ENCODE measurements around the gene ELFN1. TPM values are rescaled to one million over a fixed set of nuclear protein-coding genes. Genes with fewer than 3 reads are reported as not detected.

The ELFN1 gene
- polyA plus RNA-seq, 4 donors = 0.80 to 2.0 TPM; not detected in 2

DNA sequence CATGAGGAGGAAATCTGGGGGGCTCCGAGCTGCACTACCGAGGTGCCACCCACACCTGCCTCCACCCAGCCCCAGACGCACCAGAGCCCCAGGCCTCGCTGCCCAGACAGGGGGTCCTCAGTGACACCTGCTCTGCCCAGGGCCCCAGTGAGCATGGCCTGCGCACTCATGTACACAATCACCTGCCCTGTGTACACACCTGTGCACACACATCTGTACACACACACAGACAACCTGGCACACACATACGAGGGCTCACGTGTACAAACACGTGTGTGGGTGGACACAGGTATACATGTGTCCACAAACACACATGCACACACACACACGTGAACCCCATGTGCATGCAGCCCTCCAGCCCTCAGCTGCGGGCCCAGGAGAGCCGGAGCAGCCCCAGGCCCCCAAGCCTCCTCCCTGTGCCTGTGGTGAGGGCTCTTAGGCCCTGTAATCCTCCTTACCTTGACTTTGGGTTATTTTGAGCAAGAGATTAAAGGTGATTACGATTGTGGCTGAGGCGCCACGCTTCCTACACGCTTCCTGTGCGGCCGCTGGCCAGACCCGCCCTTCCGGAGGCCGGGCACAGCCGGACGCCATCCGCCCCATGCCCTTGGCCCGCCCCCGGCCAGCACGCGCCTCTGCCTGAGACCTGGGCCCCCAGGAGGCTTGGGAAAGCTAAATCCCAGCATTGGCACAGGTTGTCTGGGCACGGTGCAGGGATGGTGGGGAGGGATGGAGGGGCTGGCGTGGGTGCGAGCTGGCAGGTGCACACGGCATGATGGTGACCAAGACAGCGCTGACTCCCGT, 71.9 kb downstream of the ELFN1 start:
- no peaks in the 10 kb centered on the region for H3K9me3 ChIP-seq (ENCODE audit: control insufficient read depth in 2 of 2, insufficient read depth in 1 of 2, low read depth in 1 of 2, low read length in 1 of 2)
- H3K27ac ChIP-seq (ENCODE audit: low read depth in 1 of 3, low read length in 2 of 3) = no peak overlapping the region
- FAIRE-seq (no peak), DNase-seq (no peak)
- H3K27me3 ChIP-seq (ENCODE audit: control insufficient read depth in 3 of 3, insufficient read depth in 3 of 3, low read length in 3 of 3) = no peaks in the 10 kb centered on the region
- H3K36me3 ChIP-seq (ENCODE audit: control insufficient read depth in 3 of 3, insufficient read depth in 2 of 3, low read depth in 1 of 3, low read length in 3 of 3) = peaks cover 0 to 4% (median 0%) of the 10 kb centered on the region in 3 donors
- peak overlapping the region in 1 of 3 donors; percentile 17 for H3K4me3 ChIP-seq (ENCODE audit: low read depth in 1 of 3, low read length in 3 of 3)
- H3K4me1 ChIP-seq (ENCODE audit: control insufficient read depth in 3 of 3, insufficient read depth in 2 of 3, low read depth in 1 of 3, low read length in 2 of 3) = peaks cover 0 to 4% (median 0%) of the 10 kb centered on the region in 3 donors
- 45 to 66% (median 57%) methylated on average over 33 of the region's 33 CpGs for WGBS, 3 donors

DNA sequence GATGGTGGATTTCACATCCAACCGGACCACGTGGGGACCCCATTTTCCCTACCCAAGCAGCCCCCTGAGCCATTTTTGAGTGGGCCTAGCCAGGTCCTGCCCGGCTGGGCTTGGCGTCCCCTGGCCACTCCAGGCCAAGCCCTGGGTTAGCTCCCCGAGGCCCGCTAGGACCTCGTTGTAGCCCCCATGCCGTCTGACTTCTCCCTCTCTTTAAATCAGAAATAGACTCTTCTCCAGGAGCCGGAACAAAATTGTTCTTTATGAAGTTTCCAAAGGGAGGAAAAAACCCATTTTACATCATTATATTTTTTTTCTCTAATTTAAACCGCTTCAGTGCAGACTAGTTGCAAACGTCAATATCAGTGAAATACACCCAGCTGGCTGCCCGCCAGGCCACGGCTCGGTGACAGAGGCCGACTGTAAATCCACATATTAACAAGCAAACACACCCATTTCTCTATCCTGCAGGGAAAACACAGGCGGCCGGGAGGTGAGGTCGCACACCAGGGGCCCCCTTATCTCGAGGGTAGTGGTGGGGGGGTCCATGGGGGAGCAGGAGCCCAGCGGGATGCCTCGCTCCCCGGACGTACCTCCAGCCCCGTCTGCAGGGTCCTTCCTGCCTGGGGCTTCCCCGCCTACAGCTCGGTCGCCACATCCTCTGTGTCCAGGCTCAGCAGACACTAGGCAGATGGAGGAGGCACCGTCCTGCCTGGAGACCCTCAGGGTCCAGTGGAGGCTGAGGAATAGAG, 72.7 kb downstream of the ELFN1 start:
- Histone ChIP-seq H3K27me3 (ENCODE audit: control insufficient read depth in 3 of 3, insufficient read depth in 3 of 3, low read length in 3 of 3) (no peaks in the 10 kb centered on the region), H3K4me3 (ENCODE audit: low read depth in 1 of 3, low read length in 3 of 3) (no peak overlapping the region), H3K27ac (ENCODE audit: low read depth in 1 of 3, low read length in 2 of 3) (no peak overlapping the region), H3K4me1 (ENCODE audit: control insufficient read depth in 3 of 3, insufficient read depth in 2 of 3, low read depth in 1 of 3, low read length in 2 of 3) (peaks cover 0 to 4% (median 0%) of the 10 kb centered on the region in 3 donors), H3K9me3 (ENCODE audit: control insufficient read depth in 2 of 2, insufficient read depth in 1 of 2, low read depth in 1 of 2, low read length in 1 of 2) (no peaks in the 10 kb centered on the region), H3K36me3 (ENCODE audit: control insufficient read depth in 3 of 3, insufficient read depth in 2 of 3, low read depth in 1 of 3, low read length in 3 of 3) (peaks cover 0 to 4% (median 0%) of the 10 kb centered on the region in 3 donors)
- WGBS, 3 donors = 14 to 22% (median 14%) methylated on average over 27 to 28 of the region's 28 CpGs
- peak; percentile 49 to 71 for DNase-seq
- no peak for FAIRE-seq

DNA sequence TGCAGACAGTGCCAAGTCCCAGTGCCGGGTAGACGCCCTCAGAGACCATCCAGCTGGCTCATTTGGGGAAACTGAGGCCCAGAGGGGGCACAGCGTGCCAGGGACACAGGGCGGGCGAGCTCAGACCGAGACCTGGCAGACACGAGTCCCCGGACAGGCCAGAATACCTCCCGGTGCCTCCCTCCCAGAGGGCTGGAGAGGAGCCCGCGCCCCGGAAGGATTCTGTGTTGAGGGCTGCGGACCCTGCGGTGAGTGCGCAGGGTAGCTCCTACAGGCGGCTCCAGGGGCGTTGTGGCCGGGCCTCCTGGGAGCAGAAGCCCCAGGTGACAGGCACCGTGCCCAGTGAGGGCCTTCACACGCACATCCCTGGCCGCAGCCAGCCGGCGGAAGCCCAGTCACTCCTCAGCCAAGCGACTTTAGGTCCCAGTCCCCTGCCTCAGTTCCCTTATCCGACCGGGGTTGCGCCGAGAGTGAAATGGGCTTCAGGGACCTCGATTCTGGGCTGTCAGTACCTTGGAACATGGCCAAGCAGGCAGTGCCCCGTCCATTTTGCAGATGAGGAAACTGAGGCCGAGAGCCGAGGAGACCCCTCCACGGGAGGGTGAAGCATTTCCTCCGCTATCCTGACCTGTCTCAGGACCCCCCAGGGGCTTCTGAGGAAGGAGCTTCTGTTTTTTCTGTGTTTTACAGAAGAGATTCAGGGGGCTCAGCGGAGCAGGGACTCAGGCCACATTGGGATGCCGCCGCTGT, 73.6 kb downstream of the ELFN1 start:
- peaks cover 0 to 4% (median 0%) of the 10 kb centered on the region in 3 donors for H3K36me3 ChIP-seq (ENCODE audit: control insufficient read depth in 3 of 3, insufficient read depth in 2 of 3, low read depth in 1 of 3, low read length in 3 of 3)
- DNase-seq = no peak
- 76 to 89% (median 84%) methylated on average over 35 to 37 of the region's 37 CpGs for WGBS, 3 donors
- H3K4me3 ChIP-seq (ENCODE audit: low read depth in 1 of 3, low read length in 3 of 3) = no peak overlapping the region
- no peaks in the 10 kb centered on the region for H3K9me3 ChIP-seq (ENCODE audit: control insufficient read depth in 2 of 2, insufficient read depth in 1 of 2, low read depth in 1 of 2, low read length in 1 of 2)
- FAIRE-seq = no peak
- no peak overlapping the region for H3K27ac ChIP-seq (ENCODE audit: low read depth in 1 of 3, low read length in 2 of 3)
- H3K27me3 ChIP-seq (ENCODE audit: control insufficient read depth in 3 of 3, insufficient read depth in 3 of 3, low read length in 3 of 3) = no peaks in the 10 kb centered on the region
- H3K4me1 ChIP-seq (ENCODE audit: control insufficient read depth in 3 of 3, insufficient read depth in 2 of 3, low read depth in 1 of 3, low read length in 2 of 3) = peaks cover 0 to 4% (median 0%) of the 10 kb centered on the region in 3 donors

DNA sequence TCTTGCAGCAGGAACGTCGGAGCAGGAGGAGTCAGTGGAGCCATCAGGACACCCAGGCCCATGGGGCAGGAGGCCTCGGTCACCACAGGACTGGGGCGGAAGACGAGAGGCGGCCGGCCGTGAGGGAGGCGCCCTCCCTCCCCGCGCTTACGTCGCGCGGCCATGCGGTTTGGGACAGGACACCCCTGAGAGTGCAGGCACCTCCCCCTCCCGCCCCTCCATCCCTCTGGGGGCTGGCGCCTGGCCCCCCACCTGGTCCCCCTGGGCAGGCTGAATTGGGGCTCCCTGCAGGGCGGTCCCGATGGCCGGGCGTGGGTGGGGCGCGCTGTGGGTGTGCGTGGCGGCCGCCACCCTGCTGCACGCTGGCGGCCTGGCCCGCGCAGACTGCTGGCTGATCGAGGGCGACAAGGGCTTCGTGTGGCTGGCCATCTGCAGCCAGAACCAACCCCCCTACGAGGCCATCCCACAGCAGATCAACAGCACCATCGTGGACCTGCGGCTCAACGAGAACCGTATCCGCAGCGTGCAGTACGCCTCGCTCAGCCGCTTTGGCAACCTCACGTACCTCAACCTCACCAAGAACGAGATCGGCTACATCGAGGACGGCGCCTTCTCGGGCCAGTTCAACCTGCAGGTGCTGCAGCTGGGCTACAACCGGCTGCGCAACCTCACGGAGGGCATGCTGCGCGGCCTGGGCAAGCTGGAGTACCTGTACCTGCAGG, 74.4 kb downstream of the ELFN1 start:
- no peak for FAIRE-seq
- peaks cover 0 to 4% (median 0%) of the 10 kb centered on the region in 3 donors for H3K36me3 ChIP-seq (ENCODE audit: control insufficient read depth in 3 of 3, insufficient read depth in 2 of 3, low read depth in 1 of 3, low read length in 3 of 3)
- H3K4me1 ChIP-seq (ENCODE audit: control insufficient read depth in 3 of 3, insufficient read depth in 2 of 3, low read depth in 1 of 3, low read length in 2 of 3) = peaks cover 0 to 4% (median 0%) of the 10 kb centered on the region in 3 donors
- no peak for DNase-seq
- no peak overlapping the region for H3K4me3 ChIP-seq (ENCODE audit: low read depth in 1 of 3, low read length in 3 of 3)
- H3K9me3 ChIP-seq (ENCODE audit: control insufficient read depth in 2 of 2, insufficient read depth in 1 of 2, low read depth in 1 of 2, low read length in 1 of 2) = no peaks in the 10 kb centered on the region
- WGBS, 3 donors = 94 to 97% (median 95%) methylated on average over 49 to 56 of the region's 56 CpGs
- no peaks in the 10 kb centered on the region for H3K27me3 ChIP-seq (ENCODE audit: control insufficient read depth in 3 of 3, insufficient read depth in 3 of 3, low read length in 3 of 3)
- H3K27ac ChIP-seq (ENCODE audit: low read depth in 1 of 3, low read length in 2 of 3) = no peak overlapping the region

DNA sequence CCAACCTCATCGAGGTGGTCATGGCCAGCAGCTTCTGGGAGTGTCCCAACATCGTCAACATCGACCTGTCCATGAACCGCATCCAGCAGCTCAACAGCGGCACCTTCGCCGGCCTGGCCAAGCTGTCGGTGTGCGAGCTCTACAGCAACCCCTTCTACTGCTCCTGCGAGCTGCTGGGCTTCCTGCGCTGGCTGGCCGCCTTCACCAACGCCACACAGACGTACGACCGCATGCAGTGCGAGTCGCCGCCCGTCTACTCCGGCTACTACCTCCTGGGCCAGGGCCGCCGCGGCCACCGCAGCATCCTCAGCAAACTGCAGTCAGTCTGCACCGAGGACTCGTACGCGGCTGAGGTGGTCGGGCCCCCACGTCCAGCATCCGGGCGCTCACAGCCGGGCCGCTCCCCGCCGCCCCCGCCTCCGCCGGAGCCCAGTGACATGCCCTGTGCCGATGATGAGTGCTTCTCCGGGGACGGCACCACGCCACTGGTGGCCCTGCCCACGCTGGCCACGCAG, 75.0 kb downstream of the ELFN1 start:
- FAIRE-seq (no peak), DNase-seq (no peak)
- Histone ChIP-seq H3K27me3 (ENCODE audit: control insufficient read depth in 3 of 3, insufficient read depth in 3 of 3, low read length in 3 of 3) (no peaks in the 10 kb centered on the region), H3K36me3 (ENCODE audit: control insufficient read depth in 3 of 3, insufficient read depth in 2 of 3, low read depth in 1 of 3, low read length in 3 of 3) (peaks cover 0 to 4% (median 0%) of the 10 kb centered on the region in 3 donors), H3K4me3 (ENCODE audit: low read depth in 1 of 3, low read length in 3 of 3) (no peak overlapping the region), H3K27ac (ENCODE audit: low read depth in 1 of 3, low read length in 2 of 3) (no peak overlapping the region), H3K9me3 (ENCODE audit: control insufficient read depth in 2 of 2, insufficient read depth in 1 of 2, low read depth in 1 of 2, low read length in 1 of 2) (no peaks in the 10 kb centered on the region), H3K4me1 (ENCODE audit: control insufficient read depth in 3 of 3, insufficient read depth in 2 of 3, low read depth in 1 of 3, low read length in 2 of 3) (peaks cover 0 to 4% (median 0%) of the 10 kb centered on the region in 3 donors)
- WGBS, 3 donors = 96% methylated on average over 43 to 46 of the region's 46 CpGs

DNA sequence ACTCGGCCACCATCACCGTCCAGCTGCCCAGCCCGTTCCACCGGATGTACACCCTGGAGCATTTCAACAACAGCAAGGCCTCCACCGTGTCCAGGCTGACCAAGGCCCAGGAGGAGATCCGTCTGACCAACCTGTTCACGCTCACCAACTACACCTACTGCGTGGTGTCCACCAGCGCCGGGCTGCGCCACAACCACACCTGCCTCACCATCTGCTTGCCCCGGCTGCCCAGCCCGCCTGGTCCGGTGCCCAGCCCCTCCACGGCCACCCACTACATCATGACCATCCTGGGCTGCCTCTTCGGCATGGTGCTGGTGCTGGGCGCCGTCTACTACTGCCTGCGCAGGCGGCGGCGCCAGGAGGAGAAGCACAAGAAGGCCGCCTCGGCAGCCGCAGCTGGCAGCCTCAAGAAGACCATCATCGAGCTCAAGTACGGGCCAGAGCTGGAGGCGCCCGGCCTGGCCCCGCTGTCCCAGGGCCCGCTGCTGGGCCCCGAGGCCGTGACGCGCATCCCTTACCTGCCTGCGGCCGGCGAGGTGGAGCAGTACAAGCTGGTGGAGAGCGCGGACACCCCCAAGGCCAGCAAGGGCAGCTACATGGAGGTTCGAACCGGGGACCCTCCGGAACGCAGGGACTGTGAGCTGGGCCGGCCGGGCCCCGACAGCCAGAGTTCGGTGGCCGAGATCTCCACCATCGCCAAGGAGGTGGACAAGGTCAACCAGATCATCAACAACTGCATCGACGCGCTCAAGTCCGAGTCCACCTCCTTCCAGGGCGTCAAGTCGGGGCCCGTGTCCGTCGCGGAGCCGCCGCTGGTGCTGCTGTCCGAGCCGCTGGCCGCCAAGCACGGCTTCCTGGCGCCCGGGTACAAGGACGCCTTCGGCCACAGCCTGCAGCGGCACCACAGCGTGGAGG, 75.8 kb downstream of the ELFN1 start:
- peaks cover 0 to 4% (median 0%) of the 10 kb centered on the region in 3 donors for H3K36me3 ChIP-seq (ENCODE audit: control insufficient read depth in 3 of 3, insufficient read depth in 2 of 3, low read depth in 1 of 3, low read length in 3 of 3)
- no peaks in the 10 kb centered on the region for H3K9me3 ChIP-seq (ENCODE audit: control insufficient read depth in 2 of 2, insufficient read depth in 1 of 2, low read depth in 1 of 2, low read length in 1 of 2)
- H3K4me1 ChIP-seq (ENCODE audit: control insufficient read depth in 3 of 3, insufficient read depth in 2 of 3, low read depth in 1 of 3, low read length in 2 of 3) = peaks cover 0 to 4% (median 0%) of the 10 kb centered on the region in 3 donors
- FAIRE-seq (no peak), DNase-seq (no peak)
- H3K27me3 ChIP-seq (ENCODE audit: control insufficient read depth in 3 of 3, insufficient read depth in 3 of 3, low read length in 3 of 3) = no peaks in the 10 kb centered on the region
- no peak overlapping the region for H3K4me3 ChIP-seq (ENCODE audit: low read depth in 1 of 3, low read length in 3 of 3)
- no peak overlapping the region for H3K27ac ChIP-seq (ENCODE audit: low read depth in 1 of 3, low read length in 2 of 3)
- 96 to 97% (median 96%) methylated on average over 58 to 72 of the region's 72 CpGs for whole genome bisulfite sequencing, 3 donors

DNA sequence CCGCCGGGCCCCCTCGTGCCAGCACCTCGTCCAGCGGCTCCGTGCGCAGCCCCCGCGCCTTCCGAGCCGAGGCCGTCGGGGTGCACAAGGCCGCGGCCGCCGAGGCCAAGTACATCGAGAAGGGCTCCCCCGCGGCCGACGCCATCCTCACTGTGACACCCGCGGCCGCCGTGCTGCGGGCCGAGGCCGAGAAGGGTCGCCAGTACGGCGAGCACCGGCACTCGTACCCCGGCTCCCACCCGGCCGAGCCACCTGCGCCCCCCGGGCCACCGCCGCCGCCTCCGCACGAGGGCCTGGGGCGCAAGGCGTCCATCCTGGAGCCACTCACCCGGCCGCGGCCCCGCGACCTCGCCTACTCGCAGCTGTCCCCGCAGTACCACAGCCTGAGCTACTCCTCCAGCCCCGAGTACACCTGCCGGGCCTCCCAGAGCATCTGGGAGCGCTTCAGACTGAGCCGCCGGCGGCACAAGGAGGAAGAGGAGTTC, 76.5 kb downstream of the ELFN1 start:
- Histone ChIP-seq H3K4me1 (ENCODE audit: control insufficient read depth in 3 of 3, insufficient read depth in 2 of 3, low read depth in 1 of 3, low read length in 2 of 3) (peaks cover 0 to 4% (median 0%) of the 10 kb centered on the region in 3 donors), H3K27me3 (ENCODE audit: control insufficient read depth in 3 of 3, insufficient read depth in 3 of 3, low read length in 3 of 3) (no peaks in the 10 kb centered on the region), H3K36me3 (ENCODE audit: control insufficient read depth in 3 of 3, insufficient read depth in 2 of 3, low read depth in 1 of 3, low read length in 3 of 3) (peaks cover 0 to 4% (median 0%) of the 10 kb centered on the region in 3 donors), H3K9me3 (ENCODE audit: control insufficient read depth in 2 of 2, insufficient read depth in 1 of 2, low read depth in 1 of 2, low read length in 1 of 2) (no peaks in the 10 kb centered on the region), H3K4me3 (ENCODE audit: low read depth in 1 of 3, low read length in 3 of 3) (no peak overlapping the region), H3K27ac (ENCODE audit: low read depth in 1 of 3, low read length in 2 of 3) (no peak overlapping the region)
- FAIRE-seq (no peak), DNase-seq (no peak)
- 92 to 95% (median 95%) methylated on average over 54 to 60 of the region's 60 CpGs for WGBS, 3 donors
